ENCODE data around the gene GULP1.

GULP1 gene

GRCh38 chr2:188474316-188474715 is 182.6 kb downstream of the GULP1 start:
- H3K4me3 Mint-ChIP-seq = no peak overlapping the region
- no peaks in the 10 kb centered on the region for H3K4me1 Mint-ChIP-seq
- no peak for DNase-seq (ENCODE audit: low spot score in 2 of 2)
- H3K27ac Mint-ChIP-seq = no peak overlapping the region
- H3K36me3 Mint-ChIP-seq = no peaks in the 10 kb centered on the region
- H3K9me3 Mint-ChIP-seq = peaks cover 13% of the 10 kb centered on the region
- ATAC-seq = no peak

GRCh38 chr2:188475945-188476344 is 184.3 kb downstream of the GULP1 start:
- no peaks in the 10 kb centered on the region for H3K36me3 Mint-ChIP-seq
- H3K27ac Mint-ChIP-seq = no peak overlapping the region
- no peak for DNase-seq (ENCODE audit: low spot score in 2 of 2)
- H3K9me3 Mint-ChIP-seq = peaks cover 13% of the 10 kb centered on the region
- ATAC-seq = no peak
- H3K4me3 Mint-ChIP-seq = no peak overlapping the region
- no peaks in the 10 kb centered on the region for H3K4me1 Mint-ChIP-seq

GRCh38 chr2:188477564-188478103 is 186.0 kb downstream of the GULP1 start:
- DNase-seq (ENCODE audit: low spot score in 2 of 2) (no peak), ATAC-seq (no peak)
- Mint-ChIP-seq H3K4me3 (no peak overlapping the region), H3K4me1 (no peaks in the 10 kb centered on the region), H3K36me3 (no peaks in the 10 kb centered on the region), H3K9me3 (peaks cover 8% of the 10 kb centered on the region), H3K27ac (no peak overlapping the region)

- H3K9me3 Mint-ChIP-seq = peaks cover 5% of the 10 kb centered on the region
- no peaks in the 10 kb centered on the region for H3K4me1 Mint-ChIP-seq
- no peak overlapping the region for H3K27ac Mint-ChIP-seq
- DNase-seq (ENCODE audit: low spot score in 2 of 2) (no peak), ATAC-seq (peak; percentile 68)
- H3K36me3 Mint-ChIP-seq = no peaks in the 10 kb centered on the region
- H3K4me3 Mint-ChIP-seq = no peak overlapping the region
Measured at GRCh38 chr2:188478724-188479123, 187.1 kb downstream of the GULP1 start.

- H3K4me3 Mint-ChIP-seq = no peak overlapping the region
- H3K36me3 Mint-ChIP-seq = no peaks in the 10 kb centered on the region
- H3K27ac Mint-ChIP-seq = no peak overlapping the region
- DNase-seq (ENCODE audit: low spot score in 2 of 2) (no peak), ATAC-seq (no peak)
- H3K4me1 Mint-ChIP-seq = no peaks in the 10 kb centered on the region
- H3K9me3 Mint-ChIP-seq = peaks cover 2% of the 10 kb centered on the region
Measured at GRCh38 chr2:188481474-188481873, 189.8 kb downstream of the GULP1 start.

GRCh38 chr2:188485496-188485895 is 193.8 kb downstream of the GULP1 start:
- ATAC-seq (no peak), DNase-seq (ENCODE audit: low spot score in 2 of 2) (no peak)
- Mint-ChIP-seq H3K27ac (no peak overlapping the region), H3K9me3 (peaks cover 5% of the 10 kb centered on the region), H3K4me1 (no peaks in the 10 kb centered on the region), H3K4me3 (no peak overlapping the region), H3K36me3 (no peaks in the 10 kb centered on the region)

GRCh38 chr2:188492751-188493150 is 201.1 kb downstream of the GULP1 start:
- ATAC-seq = no peak
- Mint-ChIP-seq H3K27ac (no peak overlapping the region), H3K36me3 (no peaks in the 10 kb centered on the region), H3K9me3 (peaks cover 13% of the 10 kb centered on the region), H3K4me1 (no peaks in the 10 kb centered on the region), H3K4me3 (no peak overlapping the region)
- no peak for DNase-seq (ENCODE audit: low spot score in 2 of 2)

GRCh38 chr2:188494906-188495305 is 203.2 kb downstream of the GULP1 start:
- Mint-ChIP-seq H3K4me3 (no peak overlapping the region), H3K27ac (no peak overlapping the region), H3K9me3 (peaks cover 10% of the 10 kb centered on the region), H3K4me1 (no peaks in the 10 kb centered on the region), H3K36me3 (no peaks in the 10 kb centered on the region)
- DNase-seq (ENCODE audit: low spot score in 2 of 2) = no peak
- ATAC-seq = no peak

- peaks cover 10% of the 10 kb centered on the region for H3K9me3 Mint-ChIP-seq
- DNase-seq (ENCODE audit: low spot score in 2 of 2) (no peak), ATAC-seq (no peak)
- no peaks in the 10 kb centered on the region for H3K4me1 Mint-ChIP-seq
- H3K27ac Mint-ChIP-seq = no peak overlapping the region
- H3K36me3 Mint-ChIP-seq = no peaks in the 10 kb centered on the region
- no peak overlapping the region for H3K4me3 Mint-ChIP-seq
Measured at GRCh38 chr2:188495969-188496431, 204.3 kb downstream of the GULP1 start.

GRCh38 chr2:188497726-188498125 is 206.1 kb downstream of the GULP1 start:
- H3K27ac Mint-ChIP-seq = no peak overlapping the region
- no peaks in the 10 kb centered on the region for H3K36me3 Mint-ChIP-seq
- peaks cover 13% of the 10 kb centered on the region for H3K9me3 Mint-ChIP-seq
- ATAC-seq = no peak
- H3K4me1 Mint-ChIP-seq = no peaks in the 10 kb centered on the region
- no peak for DNase-seq (ENCODE audit: low spot score in 2 of 2)
- H3K4me3 Mint-ChIP-seq = no peak overlapping the region

GRCh38 chr2:188503975-188504374 is 212.3 kb downstream of the GULP1 start:
- H3K4me1 Mint-ChIP-seq = no peaks in the 10 kb centered on the region
- H3K27ac Mint-ChIP-seq = no peak overlapping the region
- no peak overlapping the region for H3K4me3 Mint-ChIP-seq
- H3K9me3 Mint-ChIP-seq = peaks cover 5% of the 10 kb centered on the region
- DNase-seq (ENCODE audit: low spot score in 2 of 2) = no peak
- ATAC-seq = no peak
- H3K36me3 Mint-ChIP-seq = no peaks in the 10 kb centered on the region

- no peak overlapping the region for H3K4me3 Mint-ChIP-seq
- peaks cover 2% of the 10 kb centered on the region for H3K9me3 Mint-ChIP-seq
- no peak overlapping the region for H3K27ac Mint-ChIP-seq
- ATAC-seq (no peak), DNase-seq (ENCODE audit: low spot score in 2 of 2) (no peak)
- H3K4me1 Mint-ChIP-seq = no peaks in the 10 kb centered on the region
- H3K36me3 Mint-ChIP-seq = no peaks in the 10 kb centered on the region
Measured at GRCh38 chr2:188506843-188507242, 215.2 kb downstream of the GULP1 start.

- H3K9me3 Mint-ChIP-seq = peaks cover 3% of the 10 kb centered on the region
- H3K27ac Mint-ChIP-seq = no peak overlapping the region
- DNase-seq (ENCODE audit: low spot score in 2 of 2) = no peak
- ATAC-seq = no peak
- no peaks in the 10 kb centered on the region for H3K36me3 Mint-ChIP-seq
- no peak overlapping the region for H3K4me3 Mint-ChIP-seq
- H3K4me1 Mint-ChIP-seq = no peaks in the 10 kb centered on the region
Measured at GRCh38 chr2:188511346-188511745, 219.7 kb downstream of the GULP1 start.

- Mint-ChIP-seq H3K36me3 (no peaks in the 10 kb centered on the region), H3K4me3 (no peak overlapping the region), H3K27ac (no peak overlapping the region), H3K4me1 (no peaks in the 10 kb centered on the region), H3K9me3 (peaks cover 3% of the 10 kb centered on the region)
- ATAC-seq = no peak
- DNase-seq (ENCODE audit: low spot score in 2 of 2) = no peak
Measured at GRCh38 chr2:188512456-188512855, 220.8 kb downstream of the GULP1 start.

- Mint-ChIP-seq H3K4me1 (no peaks in the 10 kb centered on the region), H3K36me3 (no peaks in the 10 kb centered on the region), H3K9me3 (peaks cover 3% of the 10 kb centered on the region), H3K4me3 (no peak overlapping the region), H3K27ac (no peak overlapping the region)
- DNase-seq (ENCODE audit: low spot score in 2 of 2) = no peak
- ATAC-seq = no peak
Measured at GRCh38 chr2:188515918-188516317, 224.2 kb downstream of the GULP1 start.

- H3K27ac Mint-ChIP-seq = no peak overlapping the region
- H3K4me1 Mint-ChIP-seq = no peaks in the 10 kb centered on the region
- ATAC-seq = no peak
- no peak overlapping the region for H3K4me3 Mint-ChIP-seq
- no peaks in the 10 kb centered on the region for H3K36me3 Mint-ChIP-seq
- peaks cover 3% of the 10 kb centered on the region for H3K9me3 Mint-ChIP-seq
- no peak for DNase-seq (ENCODE audit: low spot score in 2 of 2)
Measured at GRCh38 chr2:188517549-188518215, 226.0 kb downstream of the GULP1 start.
